GM23338 (cell line): ENCODE results near the gene BCAP29. TPM values are rescaled to one million over a fixed set of nuclear protein-coding genes. Genes with fewer than 3 reads are reported as not detected.

Source experiments
- ATAC-seq: fragments of 200-7000 bp; cut with Tn5 transposase; 3 replicates; pipeline ENCODE4 v1.9.1; 2020
- DNase-seq: peaks from one replicate; pipeline ENCODE4 v3.0.0-alpha.2; 2015; ENCODE audit warnings: low spot score
- H2AFZ ChIP-seq: fragments of 200-600 bp; sonication (generic); 2 replicates; pipeline ENCODE4 v1.8.0; 2016; ENCODE audit warnings: antibody characterized with exemption, mild to moderate bottlenecking, moderate library complexity
- H3F3A ChIP-seq: fragments of 200-600 bp; sonication (generic); replicated peaks from 2 replicates; pipeline ENCODE4 v1.8.0; 2017; ENCODE audit warnings: antibody characterized with exemption, mixed run types, low read depth
- H3K27ac ChIP-seq: fragments of 200-600 bp; sonication (generic); 2 replicates; pipeline ENCODE4 v1.6.1; 2016; ENCODE audit warnings: low read depth
- H3K27me3 ChIP-seq: fragments of 200-600 bp; sonication (generic); 2 replicates; pipeline ENCODE4 v1.8.0; 2016; ENCODE audit warnings: mild to moderate bottlenecking, mixed run types, moderate library complexity; ENCODE audit not compliant: insufficient read depth
- H3K36me3 ChIP-seq: fragments of 200-600 bp; sonication (generic); 2 replicates; pipeline ENCODE4 v1.8.0; 2016; ENCODE audit warnings: mild to moderate bottlenecking; ENCODE audit not compliant: insufficient read depth
- H3K4me1 ChIP-seq: fragments of 200-600 bp; sonication (generic); 2 replicates; pipeline ENCODE4 v1.8.0; 2016; ENCODE audit warnings: mild to moderate bottlenecking, moderate library complexity; ENCODE audit not compliant: insufficient read depth
- H3K4me2 ChIP-seq: fragments of 200-600 bp; sonication (generic); 2 replicates; pipeline ENCODE4 v1.7.1; 2017; ENCODE audit warnings: mixed run types
- H3K4me3 ChIP-seq: fragments of 200-600 bp; sonication (generic); 2 replicates; pipeline ENCODE4 v1.6.1; 2016; ENCODE audit warnings: mixed run types
- H3K79me2 ChIP-seq: fragments of 200-600 bp; sonication (generic); replicated peaks from 2 replicates; pipeline ENCODE4 v1.8.0; 2017; ENCODE audit warnings: mild to moderate bottlenecking; ENCODE audit not compliant: insufficient read depth
- H3K9me2 ChIP-seq: fragments of 200-600 bp; sonication (generic); 2 replicates; pipeline ENCODE4 v1.8.0; 2017; ENCODE audit not compliant: insufficient read depth
- H4K20me1 ChIP-seq: fragments of 200-600 bp; sonication (generic); replicated peaks from 2 replicates; pipeline ENCODE4 v1.8.0; 2017; ENCODE audit warnings: mild to moderate bottlenecking; ENCODE audit not compliant: insufficient read depth
- H3K27ac Mint-ChIP-seq: 2 replicates; pipeline ENCODE4 v1.8.0; 2020; ENCODE audit warnings: inconsistent platforms, mild to moderate bottlenecking, moderate library complexity, mixed read lengths
- H3K27me3 Mint-ChIP-seq: 3 replicates; pipeline ENCODE4 v1.8.0; 2022; ENCODE audit warnings: low read depth, mild to moderate bottlenecking, moderate library complexity, mixed read lengths, inconsistent platforms; ENCODE audit not compliant: insufficient read depth, poor library complexity
- H3K36me3 Mint-ChIP-seq: 3 replicates; pipeline ENCODE4 v1.8.0; 2021; ENCODE audit warnings: low read depth, mild to moderate bottlenecking, inconsistent platforms, moderate library complexity, mixed read lengths
- H3K4me1 Mint-ChIP-seq: 3 replicates; pipeline ENCODE4 v1.8.0; 2020; ENCODE audit warnings: mild to moderate bottlenecking, inconsistent platforms, mixed read lengths
- H3K4me3 Mint-ChIP-seq: 3 replicates; pipeline ENCODE4 v1.8.0; 2021; ENCODE audit warnings: moderate library complexity, mild to moderate bottlenecking, inconsistent platforms, mixed read lengths
- H3K9me3 Mint-ChIP-seq: 3 replicates; pipeline ENCODE4 v1.8.0; 2020; ENCODE audit warnings: moderate library complexity, mild to moderate bottlenecking, inconsistent platforms, mixed read lengths
- CREB1 ChIP-seq: fragments of 250-450 bp; sonication (Bioruptor Pico); IDR thresholded peaks from 2 replicates; pipeline ENCODE4 v1.5.0; 2020; ENCODE audit warnings: low read depth, mild to moderate bottlenecking, moderate library complexity
- CTCF ChIP-seq, 2 experiments: fragments of 200-600 bp in 1 of 2; sonication (generic) in 1 of 2; conservative IDR thresholded peaks; 2 replicates each; pipeline versions ENCODE4 v1.5.1 to v1.6.1; 2016 to 2017; ENCODE audit warnings: antibody characterized with exemption in 2 of 2, low read depth in 2 of 2, mild to moderate bottlenecking in 2 of 2, moderate library complexity in 1 of 2
- EZH2 ChIP-seq: fragments of 200-600 bp; sonication (generic); IDR thresholded peaks from one replicate; pipeline ENCODE4 v1.8.0; 2017; ENCODE audit warnings: antibody characterized with exemption, mild to moderate bottlenecking, low read depth; ENCODE audit not compliant: unreplicated experiment
- EZH2phosphoT487 ChIP-seq: fragments of 200-600 bp; sonication (generic); IDR thresholded peaks from one replicate; pipeline ENCODE4 v1.8.1; 2018; ENCODE audit warnings: antibody characterized with exemption; ENCODE audit not compliant: unreplicated experiment
- JUNB ChIP-seq: IDR thresholded peaks from one replicate; pipeline ENCODE4 v1.6.1; 2016; ENCODE audit warnings: antibody characterized with exemption; ENCODE audit not compliant: unreplicated experiment
- NANOG ChIP-seq: IDR thresholded peaks from 2 replicates; pipeline ENCODE4 v1.6.1; 2016; ENCODE audit warnings: antibody characterized with exemption, borderline replicate concordance
- POLR2AphosphoS5 ChIP-seq: IDR thresholded peaks from 2 replicates; pipeline ENCODE4 v1.6.1; 2016; ENCODE audit warnings: antibody characterized with exemption, low read depth
- REST ChIP-seq: IDR thresholded peaks from one replicate; pipeline ENCODE4 v1.6.1; 2018; ENCODE audit warnings: antibody characterized with exemption; ENCODE audit not compliant: unreplicated experiment
- STAT1 ChIP-seq: IDR thresholded peaks from one replicate; pipeline ENCODE4 v1.6.1; 2016; ENCODE audit warnings: antibody characterized with exemption; ENCODE audit not compliant: unreplicated experiment
- ZNF114 ChIP-seq: fragments of 250-450 bp; sonication (Bioruptor Pico); IDR thresholded peaks from 2 replicates; pipeline ENCODE4 v1.5.0; 2020; ENCODE audit warnings: mild to moderate bottlenecking, moderate library complexity
- ZNF331 ChIP-seq: fragments of 250-450 bp; sonication (Bioruptor Pico); IDR thresholded peaks from 2 replicates; pipeline ENCODE4 v1.5.0; 2020; ENCODE audit warnings: low read depth, mild to moderate bottlenecking, moderate library complexity
- ZNF462 ChIP-seq: fragments of 250-450 bp; sonication (Bioruptor Pico); IDR thresholded peaks from 2 replicates; pipeline ENCODE4 v1.5.0; 2020; ENCODE audit warnings: mild to moderate bottlenecking, moderate library complexity
- polyA plus RNA-seq: library from polyadenylated mRNA; unstranded; fragments of >200 nt; fragmentation: Nextera tagmentation; extraction: Ambion mirVana; gene quantifications from 2 replicates; pipeline ENCODE4 v1.2.1, GENCODE V29; 2016
- total RNA-seq: library from RNA; depleted of rRNA; stranded (reverse); fragments of >200 nt; shearing (Covaris generic); gene quantifications from 2 replicates; pipeline ENCODE4 v1.2.3, GENCODE V29; 2014
- TF ChIP-seq, protein P1 (sequence below): IDR thresholded peaks from 2 replicates; pipeline ENCODE4 v1.6.1; 2016; ENCODE audit warnings: antibody characterized with exemption

The BCAP29 gene
- total and polyA plus RNA-seq, 2 experiments from 2014 or later = 18.4 to 24.0 TPM

DNA sequence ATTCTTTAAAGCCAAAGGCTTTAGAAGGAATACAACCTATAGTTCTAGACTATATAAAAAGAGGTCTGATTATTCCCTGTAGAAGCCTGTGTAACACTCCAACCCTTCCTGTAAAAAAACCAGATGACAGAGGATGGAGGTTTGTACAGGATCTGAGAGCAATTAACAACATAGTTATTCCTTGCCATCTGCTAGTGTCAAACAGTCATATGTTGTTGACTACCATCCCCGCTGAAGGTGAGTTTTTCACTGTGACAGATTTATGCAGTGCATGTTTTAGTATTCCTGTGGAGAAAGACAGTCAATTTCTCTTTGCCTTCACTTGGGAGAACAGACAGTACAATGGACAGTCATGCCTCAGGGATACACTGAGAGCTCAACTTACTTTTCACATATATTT lies 61.6 kb downstream of the BCAP29 start:
- H3K27me3 Mint-ChIP-seq = peaks cover 2% of the 10 kb centered on the region
- no peak overlapping the region for H3K27ac Mint-ChIP-seq
- no peak overlapping the region for H3K4me3 Mint-ChIP-seq

More for the DNA sequence above, 61.6 kb downstream of the BCAP29 start:
- Histone ChIP-seq H3K27me3 (no peaks in the 10 kb centered on the region), H4K20me1 (no peaks in the 10 kb centered on the region), H3K4me1 (0 out of 2 replicates have a peak, but pooled peaks cover 7% of the 10 kb centered on the region), H3K27ac (no peak overlapping the region), H3K79me2 (no peaks in the 10 kb centered on the region), H3K4me2 (no peak overlapping the region), H3F3A (no peaks in the 10 kb centered on the region), H2AFZ (no peak overlapping the region), H3K4me3 (no peak overlapping the region), H3K36me3 (no peaks in the 10 kb centered on the region), H3K9me2 (no peaks in the 10 kb centered on the region)
- Mint-ChIP-seq H3K36me3 (no peaks in the 10 kb centered on the region), H3K9me3 (peaks cover 3% of the 10 kb centered on the region; the same call in 1 of the 3 replicates), H3K4me1 (peaks cover 3% of the 10 kb centered on the region; the same call in 1 of the 3 replicates)
- no peak for ATAC-seq
- no peak for DNase-seq
- no peak for TF ChIP-seq EZH2phosphoT487
- no peak for TF ChIP-seq JUNB
- TF ChIP-seq REST = no peak
- TF ChIP-seq ZNF114 (CRISPR knock-in tag) = no peak
- TF ChIP-seq ZNF462 (CRISPR knock-in tag) = no peak
- no peak for TF ChIP-seq CTCF (conservative IDR thresholded peaks at IDR 0.05; ENCODE audit: low read depth in 2 of 2)
- TF ChIP-seq, protein P1, sequence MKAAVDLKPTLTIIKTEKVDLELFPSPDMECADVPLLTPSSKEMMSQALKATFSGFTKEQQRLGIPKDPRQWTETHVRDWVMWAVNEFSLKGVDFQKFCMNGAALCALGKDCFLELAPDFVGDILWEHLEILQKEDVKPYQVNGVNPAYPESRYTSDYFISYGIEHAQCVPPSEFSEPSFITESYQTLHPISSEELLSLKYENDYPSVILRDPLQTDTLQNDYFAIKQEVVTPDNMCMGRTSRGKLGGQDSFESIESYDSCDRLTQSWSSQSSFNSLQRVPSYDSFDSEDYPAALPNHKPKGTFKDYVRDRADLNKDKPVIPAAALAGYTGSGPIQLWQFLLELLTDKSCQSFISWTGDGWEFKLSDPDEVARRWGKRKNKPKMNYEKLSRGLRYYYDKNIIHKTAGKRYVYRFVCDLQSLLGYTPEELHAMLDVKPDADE = no peak
- TF ChIP-seq ZNF331 (CRISPR knock-in tag) = no peak
- TF ChIP-seq EZH2 = no peak
- no peak for TF ChIP-seq CREB1 (CRISPR knock-in tag)
- TF ChIP-seq STAT1 = no peak
- TF ChIP-seq POLR2AphosphoS5 = no peak
- TF ChIP-seq NANOG = no peak
